ENCODE results near the gene TMEM80.

The TMEM80 gene

DNA sequence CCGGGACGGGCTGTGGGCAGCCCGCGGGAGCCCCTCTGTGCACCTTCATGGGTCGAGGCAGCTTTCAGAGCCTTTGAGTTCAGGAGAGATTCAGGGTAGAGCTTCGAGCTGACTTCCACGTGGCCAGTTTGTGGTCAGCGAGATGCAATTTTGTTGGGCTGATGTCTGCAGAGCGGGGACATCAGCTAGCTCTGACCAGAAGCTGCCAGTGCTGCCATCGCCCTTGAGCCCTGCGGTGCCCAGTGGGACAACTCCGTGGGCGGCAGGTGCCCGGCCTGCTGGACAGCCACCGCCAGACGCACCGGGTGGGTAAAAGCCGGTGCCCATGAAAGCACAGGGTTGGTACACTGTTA is 52.4 kb downstream of the TMEM80 start:
- Histone ChIP-seq H3K27ac (peak overlapping the region; percentile 87 to 92), H3K4me3 (peak overlapping the region; percentile 92 to 94), H3K27me3 (no peaks in the 10 kb centered on the region), H3K36me3 (peaks cover 0 to 6% (median 0%) of the 10 kb centered on the region in 3 donors), H3K9me3 (no peaks in the 10 kb centered on the region), H3K4me1 (peaks cover 0 to 28% (median 21%) of the 10 kb centered on the region in 4 donors)
- DNase-seq = no peak
- intact Hi-C loops (cut with DNase I; ENCODE audit: low total_unique reads) = no loop called here
- TF ChIP-seq, protein P1, sequence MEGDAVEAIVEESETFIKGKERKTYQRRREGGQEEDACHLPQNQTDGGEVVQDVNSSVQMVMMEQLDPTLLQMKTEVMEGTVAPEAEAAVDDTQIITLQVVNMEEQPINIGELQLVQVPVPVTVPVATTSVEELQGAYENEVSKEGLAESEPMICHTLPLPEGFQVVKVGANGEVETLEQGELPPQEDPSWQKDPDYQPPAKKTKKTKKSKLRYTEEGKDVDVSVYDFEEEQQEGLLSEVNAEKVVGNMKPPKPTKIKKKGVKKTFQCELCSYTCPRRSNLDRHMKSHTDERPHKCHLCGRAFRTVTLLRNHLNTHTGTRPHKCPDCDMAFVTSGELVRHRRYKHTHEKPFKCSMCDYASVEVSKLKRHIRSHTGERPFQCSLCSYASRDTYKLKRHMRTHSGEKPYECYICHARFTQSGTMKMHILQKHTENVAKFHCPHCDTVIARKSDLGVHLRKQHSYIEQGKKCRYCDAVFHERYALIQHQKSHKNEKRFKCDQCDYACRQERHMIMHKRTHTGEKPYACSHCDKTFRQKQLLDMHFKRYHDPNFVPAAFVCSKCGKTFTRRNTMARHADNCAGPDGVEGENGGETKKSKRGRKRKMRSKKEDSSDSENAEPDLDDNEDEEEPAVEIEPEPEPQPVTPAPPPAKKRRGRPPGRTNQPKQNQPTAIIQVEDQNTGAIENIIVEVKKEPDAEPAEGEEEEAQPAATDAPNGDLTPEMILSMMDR (IDR thresholded peaks at IDR 0.05) = no peak

DNA sequence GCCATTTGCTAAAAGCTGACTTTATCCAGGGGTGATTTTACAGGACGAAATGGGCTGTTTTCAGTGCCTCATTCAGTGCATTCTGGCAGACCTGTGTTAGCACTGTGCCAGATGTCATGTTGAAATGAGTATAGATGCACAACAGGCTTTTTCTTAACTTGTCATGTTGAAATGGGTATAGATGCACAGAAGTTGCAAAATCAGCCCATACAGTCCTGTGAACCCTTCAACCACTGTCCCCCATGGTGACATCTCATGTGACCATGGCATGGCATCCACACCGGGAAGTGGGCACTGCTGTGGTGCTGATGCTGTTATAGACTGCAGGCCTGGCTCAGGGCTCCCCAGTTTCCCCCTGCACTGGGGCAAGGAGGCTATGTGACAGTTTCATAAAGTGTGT is 54.1 kb downstream of the TMEM80 start:
- intact Hi-C loops (cut with DNase I; ENCODE audit: low total_unique reads) = no loop called here
- H3K27me3 ChIP-seq = no peaks in the 10 kb centered on the region
- H3K9me3 ChIP-seq = no peaks in the 10 kb centered on the region
- DNase-seq = no peak
- H3K36me3 ChIP-seq = peaks cover 0 to 13% (median 0%) of the 10 kb centered on the region in 3 donors
- TF ChIP-seq, protein P1 (IDR thresholded peaks at IDR 0.05) = no peak
- no peak overlapping the region for H3K27ac ChIP-seq
- peaks cover 0 to 28% (median 21%) of the 10 kb centered on the region in 4 donors for H3K4me1 ChIP-seq
- no peak overlapping the region for H3K4me3 ChIP-seq

Data from tibial artery (tissue), 4 donors.